Activated CD4-positive, CD25-positive, alpha-beta regulatory T cell treated with anti-CD3 and anti-CD28 coated beads, Interleukin-2, amount 50 U/mL, for 24 hours (primary cell): ENCODE data around the gene ZNF215.
"Not testable (repeated sequence)": the region's sequence is repeated elsewhere in the genome, so short reads cannot be mapped to it uniquely, and the experiment has no call there.

ENCODE experiments used
- ATAC-seq, 2 donors: fragments of 150-1000 bp; cut with Tn5 transposase; one replicate each; pipeline ENCODE4 v1.10.0; 2021; ENCODE audit warnings: mild to moderate bottlenecking in 1 of 2, moderate library complexity in 1 of 2

The ZNF215 gene

GRCh38 chr11:6943131-6943530 lies 16.9 kb downstream of the ZNF215 start:
- no peak for ATAC-seq

GRCh38 chr11:6954248-6954647 lies 28.0 kb downstream of the ZNF215 start:
- not testable (repeated sequence) for ATAC-seq

- no peak for ATAC-seq
These were observed 35.9 kb downstream of the ZNF215 start for GRCh38 chr11:6962141-6962540.

- ATAC-seq, result no peak
These were observed 36.4 kb downstream of the ZNF215 start for GRCh38 chr11:6962673-6963072.

- ATAC-seq, result no peak
These were observed 42.6 kb downstream of the ZNF215 start for GRCh38 chr11:6968816-6969215.

- ATAC-seq, result not testable (repeated sequence)
These were observed 43.6 kb downstream of the ZNF215 start for GRCh38 chr11:6969854-6970253.

GRCh38 chr11:6979365-6979764 lies 53.1 kb downstream of the ZNF215 start:
- ATAC-seq, result no peak

GRCh38 chr11:6986487-6986886 lies 60.3 kb downstream of the ZNF215 start:
- no peak for ATAC-seq

- ATAC-seq, result no peak
These were observed 62.3 kb downstream of the ZNF215 start for GRCh38 chr11:6988506-6988905.

GRCh38 chr11:6991227-6991626 lies 65.0 kb downstream of the ZNF215 start:
- ATAC-seq, result no peak

GRCh38 chr11:6992026-6992425 lies 65.8 kb downstream of the ZNF215 start:
- ATAC-seq, result no peak

- no peak for ATAC-seq
These were observed 66.5 kb downstream of the ZNF215 start for GRCh38 chr11:6992457-6993417.

GRCh38 chr11:6995703-6996102 lies 69.5 kb downstream of the ZNF215 start:
- ATAC-seq, result no peak

- ATAC-seq, result no peak
These were observed 78.3 kb downstream of the ZNF215 start for GRCh38 chr11:7004482-7004881.
